Spinal cord (tissue), 10 donors: ENCODE results near the gene NDUFB2. TPM values are rescaled to one million over a fixed set of nuclear protein-coding genes. Genes with fewer than 3 reads are reported as not detected.

ENCODE experiments used
- DNase-seq, 6 donors: peaks; one replicate each; pipeline versions ENCODE4 v3.0.0 to v3.0.0-alpha.2; 2013 to 2015; ENCODE audit warnings: low spot score in 6 of 6, low read depth in 4 of 6
- H3K27ac ChIP-seq: one replicate; pipeline ENCODE4 v1.5.1; 2013; ENCODE audit warnings: low read depth, low read length, control low read depth
- H3K27me3 ChIP-seq: one replicate; pipeline ENCODE4 v1.6.1; 2013; ENCODE audit warnings: low read length; ENCODE audit not compliant: control insufficient read depth, insufficient read depth
- H3K36me3 ChIP-seq: one replicate; pipeline ENCODE4 v1.6.1; 2013; ENCODE audit warnings: low read length; ENCODE audit not compliant: control insufficient read depth, insufficient read depth
- H3K4me1 ChIP-seq: one replicate; pipeline ENCODE4 v1.6.1; 2013; ENCODE audit warnings: low read length; ENCODE audit not compliant: control insufficient read depth, insufficient read depth
- H3K4me3 ChIP-seq: one replicate; pipeline ENCODE4 v1.5.1; 2013; ENCODE audit warnings: low read depth, low read length, control low read depth
- H3K9me3 ChIP-seq: one replicate; pipeline ENCODE4 v1.6.1; 2013; ENCODE audit warnings: low read length; ENCODE audit not compliant: control insufficient read depth, insufficient read depth
- WGBS: methylation state at CpG from one replicate; pipeline ENCODE4 v1.1.5; 2013; ENCODE audit warnings: missing lambda C conversion rate; ENCODE audit not compliant: insufficient coverage; 5-methylcytosine and 5-hydroxymethylcytosine counted together
- long read RNA-seq, 4 donors: transcript quantifications; one replicate each; lab custom pipeline, GENCODE V29; 2026
- polyA plus RNA-seq, 2 donors: library from polyadenylated mRNA; unstranded; fragments of 120-200 nt; gene quantifications; one replicate each; pipeline ENCODE4 v1.2.1, GENCODE V29; 2013; ENCODE audit not compliant: insufficient read length in 2 of 2
- total RNA-seq, 2 donors: library from RNA; depleted of rRNA in 1 of 2; stranded (reverse); fragments of 120-200 nt in 1 of 2; fragments of >200 nt in 1 of 2; gene quantifications; one replicate each; pipeline versions ENCODE4 v1.2.3 to v1.2.4, GENCODE V29; 2013 to 2014
- donor health status: healthy.

The NDUFB2 gene
- total RNA-seq (100 to 1,000 TPM; 113 to 285 TPM), polyA plus RNA-seq (100 to 1,000 TPM; 299 to 313 TPM)
- long read RNA-seq, donor 1, transcript NDUFB2-208 (4 exons, 499 nt) = minor isoform, 7 of 666 reads
- long read RNA-seq, donor 1, transcript NDUFB2-207 (3 exons, 1,101 nt) = minor isoform, 24 of 666 reads
- long read RNA-seq, donor 1, transcript NDUFB2-214 (3 exons, 665 nt) = minor isoform, 36 of 666 reads
- long read RNA-seq, donor 1, transcript NDUFB2-201 (4 exons, 504 nt) = major isoform, 394 of 666 reads
- long read RNA-seq, donor 1, partial matches to known transcripts = 189 of 666 reads
- long read RNA-seq, donor 1, other reads (novel, unspliced or antisense) = 16 of 666 reads
- long read RNA-seq, donor 2, transcript NDUFB2-214 (3 exons, 665 nt) = minor isoform, 5 of 157 reads
- long read RNA-seq, donor 2, transcript NDUFB2-201 (4 exons, 504 nt) = major isoform, 111 of 157 reads
- long read RNA-seq, donor 2, transcript NDUFB2-207 (3 exons, 1,101 nt) = minor isoform, 5 of 157 reads
- long read RNA-seq, donor 2, partial matches to known transcripts = 30 of 157 reads
- long read RNA-seq, donor 2, other reads (novel, unspliced or antisense) = 0 of 157 reads
- long read RNA-seq, donor 3, transcript NDUFB2-201 (4 exons, 504 nt) = major isoform, 170 of 230 reads
- long read RNA-seq, donor 3, transcript NDUFB2-214 (3 exons, 665 nt) = minor isoform, 8 of 230 reads
- long read RNA-seq, donor 3, transcript NDUFB2-202 (4 exons, 420 nt) = minor isoform, 5 of 230 reads
- long read RNA-seq, donor 3, transcript NDUFB2-207 (3 exons, 1,101 nt) = minor isoform, 7 of 230 reads
- long read RNA-seq, donor 3, partial matches to known transcripts = 39 of 230 reads
- long read RNA-seq, donor 3, other reads (novel, unspliced or antisense) = 0 of 230 reads
- long read RNA-seq, donor 4, transcript NDUFB2-201 (4 exons, 504 nt) = major isoform, 395 of 603 reads
- long read RNA-seq, donor 4, transcript NDUFB2-207 (3 exons, 1,101 nt) = minor isoform, 11 of 603 reads
- long read RNA-seq, donor 4, transcript NDUFB2-214 (3 exons, 665 nt) = minor isoform, 25 of 603 reads
- long read RNA-seq, donor 4, partial matches to known transcripts = 161 of 603 reads
- long read RNA-seq, donor 4, other reads (novel, unspliced or antisense) = 6 of 603 reads

DNA sequence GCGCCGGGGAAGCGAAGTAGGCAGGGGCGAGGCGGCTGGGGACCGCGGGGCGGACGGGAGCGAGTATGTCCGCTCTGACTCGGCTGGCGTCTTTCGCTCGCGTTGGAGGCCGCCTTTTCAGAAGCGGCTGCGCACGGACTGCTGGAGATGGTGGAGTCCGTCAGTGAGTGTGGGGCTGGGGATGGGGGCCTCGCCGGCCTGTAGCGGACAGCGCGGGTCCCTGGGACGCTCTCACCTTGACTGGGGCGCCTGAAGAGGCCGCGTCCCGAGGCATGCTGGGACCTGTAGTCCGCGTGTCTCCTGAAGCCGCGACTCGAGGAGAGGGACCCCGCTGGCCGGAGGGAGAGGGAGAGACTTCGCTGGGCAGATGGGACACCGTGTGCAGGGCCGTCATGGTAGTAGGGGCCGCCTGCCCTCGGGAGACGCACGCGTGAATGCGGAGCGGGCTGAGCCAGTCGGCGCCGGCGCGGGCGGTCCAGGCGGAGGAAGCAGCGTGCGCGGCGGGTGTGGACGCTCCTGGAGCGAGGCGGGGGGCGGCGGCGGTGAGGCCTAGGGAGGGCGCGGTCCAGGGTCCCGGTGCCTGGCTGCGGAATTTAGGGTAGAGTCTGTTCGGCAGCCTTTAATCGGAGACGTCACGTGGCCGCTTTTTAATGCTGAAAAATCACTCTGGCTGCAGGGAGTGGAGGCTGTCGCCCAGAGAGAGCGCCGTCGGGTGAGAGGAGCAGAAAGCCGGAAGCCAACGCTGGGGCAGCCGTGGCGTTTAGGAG lies at the start of gene NDUFB2:
TSS of gene NDUFB2 (plus strand) at position 29 of the 767 bp plus-strand sequence. CDS start at position 66, 37 bp downstream.
- WGBS = under 1% methylated on average over 82 of the region's 82 CpGs
- H3K9me3 ChIP-seq = no peaks in the 10 kb centered on the region

DNA sequence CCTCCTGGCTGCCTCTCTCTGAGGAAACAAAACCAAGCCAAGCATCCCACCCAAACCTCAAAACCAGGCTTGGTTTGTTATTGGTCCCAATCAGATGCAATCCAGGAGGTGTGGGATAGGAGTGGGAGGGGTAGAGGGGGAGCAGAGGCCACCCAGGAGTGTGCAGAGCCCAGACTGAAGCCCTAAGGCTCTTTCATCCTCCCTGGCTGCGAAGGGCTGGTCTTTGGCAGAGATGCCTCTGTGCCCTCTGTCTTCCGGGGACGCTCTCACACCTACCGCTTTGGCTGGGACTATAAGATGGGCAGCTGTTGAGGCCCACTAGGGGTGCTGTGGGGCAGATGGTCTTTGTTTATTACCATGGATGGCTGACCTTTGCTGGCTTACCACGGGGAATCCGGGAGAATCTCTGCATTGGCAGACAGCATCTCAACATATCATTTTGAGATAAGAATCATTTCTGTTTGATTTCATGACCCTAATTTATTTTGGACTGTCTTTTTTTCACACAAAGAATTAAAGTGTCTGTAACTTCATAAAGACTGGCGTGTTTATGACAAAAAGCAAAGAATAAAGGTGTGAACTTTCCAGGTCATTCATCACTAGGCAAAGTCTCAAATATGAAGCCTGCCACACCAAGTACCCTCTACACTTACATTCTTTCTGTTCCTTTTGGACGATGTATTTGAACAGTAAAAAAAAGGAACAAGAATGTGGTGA lies 49.4 kb upstream of the NDUFB2 start:
- WGBS = 10% methylated on average over 4 of the region's 8 CpGs
- Histone ChIP-seq H3K9me3 (no peaks in the 10 kb centered on the region), H3K36me3 (no peaks in the 10 kb centered on the region), H3K27ac (no peak overlapping the region), H3K27me3 (no peaks in the 10 kb centered on the region), H3K4me3 (no peak overlapping the region), H3K4me1 (peaks cover 14% of the 10 kb centered on the region)
- peak in 1 of 6 donors; percentile 66 for DNase-seq

More for the DNA sequence above, at the start of gene NDUFB2:
- Histone ChIP-seq H3K4me3 (peak within 1 kb of the TSS; percentile 87), H3K27ac (peak within 1 kb of the TSS; percentile 99), H3K36me3 (peaks cover 11% of the 10 kb centered on the region), H3K27me3 (no peaks in the 10 kb centered on the region), H3K4me1 (peaks cover 26% of the 10 kb centered on the region)
- DNase-seq = peak in 4 of 6 donors; percentile 79 to 96 (median 94)

- no peak overlapping the region for H3K4me3 ChIP-seq
- no CpG with 5 or more reads among the region's 6 CpGs for WGBS
- H3K9me3 ChIP-seq = no peaks in the 10 kb centered on the region
- H3K27me3 ChIP-seq = no peaks in the 10 kb centered on the region
- no peaks in the 10 kb centered on the region for H3K36me3 ChIP-seq
- peaks cover 16% of the 10 kb centered on the region for H3K4me1 ChIP-seq
- no peak for DNase-seq
- no peak overlapping the region for H3K27ac ChIP-seq
Observed at GRCh38 chr7:140649556-140650205, 46.8 kb upstream of the NDUFB2 start.

- peaks cover 14% of the 10 kb centered on the region for H3K4me1 ChIP-seq
- H3K4me3 ChIP-seq = no peak overlapping the region
- H3K27ac ChIP-seq = no peak overlapping the region
- no peak for DNase-seq
- no peaks in the 10 kb centered on the region for H3K27me3 ChIP-seq
- H3K9me3 ChIP-seq = no peaks in the 10 kb centered on the region
- WGBS = 86% methylated on average over 6 of the region's 12 CpGs
- H3K36me3 ChIP-seq = no peaks in the 10 kb centered on the region
Observed at GRCh38 chr7:140650367-140650766, 46.1 kb upstream of the NDUFB2 start.

GRCh38 chr7:140653319-140654108 lies 43.0 kb upstream of the NDUFB2 start:
- Histone ChIP-seq H3K27me3 (no peaks in the 10 kb centered on the region), H3K27ac (no peak overlapping the region)
- DNase-seq = peak in 5 of 6 donors; percentile 78 to 97 (median 82)

GRCh38 chr7:140654109-140654387 lies 42.5 kb upstream of the NDUFB2 start:
- H3K27me3 ChIP-seq = no peaks in the 10 kb centered on the region
- whole genome bisulfite sequencing = no CpG with 5 or more reads among the region's 2 CpGs
- no peaks in the 10 kb centered on the region for H3K36me3 ChIP-seq
- DNase-seq = no peak
- no peak overlapping the region for H3K27ac ChIP-seq
- H3K4me3 ChIP-seq = no peak overlapping the region
- peaks cover 8% of the 10 kb centered on the region for H3K4me1 ChIP-seq
- H3K9me3 ChIP-seq = no peaks in the 10 kb centered on the region

More at GRCh38 chr7:140653319-140654108, 43.0 kb upstream of the NDUFB2 start:
- Histone ChIP-seq H3K4me1 (peaks cover 8% of the 10 kb centered on the region), H3K36me3 (no peaks in the 10 kb centered on the region), H3K4me3 (peak overlapping the region; percentile 26), H3K9me3 (no peaks in the 10 kb centered on the region)
- WGBS = 13% methylated on average over 13 of the region's 15 CpGs

- DNase-seq = no peak
- H3K36me3 ChIP-seq = no peaks in the 10 kb centered on the region
- H3K4me1 ChIP-seq = peaks cover 8% of the 10 kb centered on the region
- H3K9me3 ChIP-seq = no peaks in the 10 kb centered on the region
- WGBS = 93% methylated on average over 4 of the region's 4 CpGs
- H3K27me3 ChIP-seq = no peaks in the 10 kb centered on the region
- no peak overlapping the region for H3K27ac ChIP-seq
- no peak overlapping the region for H3K4me3 ChIP-seq
Observed at GRCh38 chr7:140654661-140655060, 41.8 kb upstream of the NDUFB2 start.
